OCI-LY7 (cell line): Measurements from ENCODE around the gene CYB5A. TPM values are rescaled to one million over a fixed set of nuclear protein-coding genes. Genes with fewer than 3 reads are reported as not detected.

ENCODE experiments used
- BruUV-seq: library from RNA; stranded (reverse); fragments of 400-500 nt; replicated peaks from 2 replicates; lab custom pipeline; 2021; lab: Mats Ljungman, UMichigan
- CTCF ChIA-PET: fragments of 300-600 bp; sonication (Branson Sonifier 250); formaldehyde crosslinking; loops from one replicate; lab custom pipeline; 2022; ENCODE audit warnings: antibody characterized with exemption; ENCODE audit not compliant: unreplicated experiment; lab: Charles Lee
- POLR2A ChIA-PET: fragments of 300-600 bp; sonication (Branson Sonifier 250); formaldehyde crosslinking; loops from one replicate; lab custom pipeline; 2022; ENCODE audit warnings: antibody characterized with exemption; lab: Charles Lee
- DNase-seq: peaks from one replicate; pipeline ENCODE4 v3.0.0-alpha.2; 2015; ENCODE audit warnings: low spot score
- H2AFZ ChIP-seq: fragments of 200-600 bp; sonication (generic), shearing (Covaris generic); 2 replicates; pipeline ENCODE4 v1.6.1; 2014; ENCODE audit warnings: mild to moderate bottlenecking, antibody characterized with exemption, low read length, moderate library complexity
- H3K27ac ChIP-seq: fragments of 200-600 bp; sonication (generic); 2 replicates; pipeline ENCODE4 v1.5.1; 2014; ENCODE audit warnings: mixed run types, low read depth, mild to moderate bottlenecking, moderate library complexity, low read length, inconsistent platforms; ENCODE audit not compliant: poor library complexity, severe bottlenecking
- H3K36me3 ChIP-seq: fragments of 200-600 bp; sonication (generic); 2 replicates; pipeline ENCODE4 v1.6.1; 2014; ENCODE audit warnings: mild to moderate bottlenecking, antibody characterized with exemption, low read length, moderate library complexity, mixed read lengths; ENCODE audit not compliant: insufficient read depth
- H3K4me1 ChIP-seq: fragments of 200-600 bp; sonication (generic); 2 replicates; pipeline ENCODE4 v1.5.1; 2014; ENCODE audit warnings: mild to moderate bottlenecking, low read length; ENCODE audit not compliant: insufficient read depth, poor library complexity, severe bottlenecking
- H3K4me2 ChIP-seq: fragments of 200-600 bp; sonication (generic); 2 replicates; pipeline ENCODE4 v1.6.1; 2014; ENCODE audit warnings: mild to moderate bottlenecking, low read length
- H3K4me3 ChIP-seq: fragments of 200-600 bp; sonication (generic); 2 replicates; pipeline ENCODE4 v1.5.1; 2014; ENCODE audit warnings: mild to moderate bottlenecking, low read depth, low read length; ENCODE audit not compliant: poor library complexity, severe bottlenecking
- H3K79me2 ChIP-seq: fragments of 200-600 bp; sonication (generic); 2 replicates; pipeline ENCODE4 v1.6.1; 2016; ENCODE audit warnings: low read depth, mild to moderate bottlenecking, low read length, moderate library complexity, mixed read lengths; ENCODE audit not compliant: insufficient read depth
- H3K9me2 ChIP-seq: fragments of 200-600 bp; sonication (generic); 2 replicates; pipeline ENCODE4 v1.6.1; 2016; ENCODE audit warnings: mild to moderate bottlenecking, low read length, mixed read lengths; ENCODE audit not compliant: insufficient read depth
- H3K9me3 ChIP-seq: fragments of 200-600 bp; sonication (generic); 2 replicates; pipeline ENCODE4 v1.6.1; 2014; ENCODE audit warnings: mild to moderate bottlenecking, mixed run types, low read length, mixed read lengths
- H4K20me1 ChIP-seq: fragments of 200-600 bp; sonication (generic); 2 replicates; pipeline ENCODE4 v1.6.1; 2014; ENCODE audit warnings: mild to moderate bottlenecking, antibody characterized with exemption, low read length, moderate library complexity, mixed read lengths; ENCODE audit not compliant: insufficient read depth
- EZH2phosphoT487 ChIP-seq: fragments of 200-600 bp; sonication (generic); IDR thresholded peaks from 2 replicates; pipeline ENCODE4 v1.6.1; 2018; ENCODE audit warnings: low read depth, borderline replicate concordance, mild to moderate bottlenecking, mixed run types, antibody characterized with exemption, low read length, moderate library complexity, mixed read lengths
- intact Hi-C: fragments of 100-400 bp; cut with micrococcal nuclease; formaldehyde crosslinking; loops from one replicate; pipeline ENCODE4 v1.10.0; 2022; ENCODE audit not compliant: unreplicated experiment
- total RNA-seq, 2 experiments: library from RNA; depleted of rRNA in 1 of 2; stranded (reverse); fragments of >200 nt in 1 of 2; shearing (Covaris generic) in 1 of 2; gene quantifications; 2 replicates each; pipeline ENCODE4 v1.2.3, GENCODE V29; 2014 to 2022
- TF ChIP-seq, protein P1 (sequence below): fragments of 200-600 bp; sonication (generic); conservative IDR thresholded peaks from 2 replicates; pipeline ENCODE4 v1.5.1; 2014; ENCODE audit warnings: mild to moderate bottlenecking, antibody characterized with exemption, low read length, moderate library complexity, mixed read lengths

Gene CYB5A
- total RNA-seq, 2 experiments from 2014 or later = not detected

DNA sequence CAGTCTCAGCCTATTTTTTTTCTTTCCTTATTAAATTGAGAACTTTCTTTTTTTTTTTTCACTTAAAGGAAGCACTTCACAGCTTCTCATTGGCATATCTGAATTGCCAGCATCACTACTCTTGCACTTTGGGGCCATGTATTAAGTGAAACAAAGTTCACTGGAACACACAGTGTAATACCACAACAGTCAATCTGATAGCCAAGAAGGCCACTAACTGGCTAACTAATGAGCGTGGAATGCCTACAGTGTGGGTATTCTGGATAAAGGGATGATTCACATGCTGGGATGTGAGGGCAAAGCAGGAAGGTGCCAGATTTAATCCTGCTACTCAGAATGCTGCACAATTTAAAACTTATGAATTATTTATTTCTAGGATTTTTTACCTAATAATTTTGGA is 12.2 kb upstream of the CYB5A start:
- H3K4me1 ChIP-seq = no peaks in the 10 kb centered on the region
- H3K4me3 ChIP-seq = no peak overlapping the region
- no peak overlapping the region for H3K27ac ChIP-seq
- CTCF ChIA-PET = no interaction called here
- no peaks in the 10 kb centered on the region for H3K9me3 ChIP-seq
- no peak overlapping the region for H3K4me2 ChIP-seq
- no peaks in the 10 kb centered on the region for H4K20me1 ChIP-seq
- H3K36me3 ChIP-seq = no peaks in the 10 kb centered on the region
- no peaks in the 10 kb centered on the region for H3K79me2 ChIP-seq
- BruUV-seq = no TSS peak
- no peak overlapping the region for H2AFZ ChIP-seq
- no peaks in the 10 kb centered on the region for H3K9me2 ChIP-seq
- TF ChIP-seq EZH2phosphoT487 = no peak
- TF ChIP-seq, protein P1, sequence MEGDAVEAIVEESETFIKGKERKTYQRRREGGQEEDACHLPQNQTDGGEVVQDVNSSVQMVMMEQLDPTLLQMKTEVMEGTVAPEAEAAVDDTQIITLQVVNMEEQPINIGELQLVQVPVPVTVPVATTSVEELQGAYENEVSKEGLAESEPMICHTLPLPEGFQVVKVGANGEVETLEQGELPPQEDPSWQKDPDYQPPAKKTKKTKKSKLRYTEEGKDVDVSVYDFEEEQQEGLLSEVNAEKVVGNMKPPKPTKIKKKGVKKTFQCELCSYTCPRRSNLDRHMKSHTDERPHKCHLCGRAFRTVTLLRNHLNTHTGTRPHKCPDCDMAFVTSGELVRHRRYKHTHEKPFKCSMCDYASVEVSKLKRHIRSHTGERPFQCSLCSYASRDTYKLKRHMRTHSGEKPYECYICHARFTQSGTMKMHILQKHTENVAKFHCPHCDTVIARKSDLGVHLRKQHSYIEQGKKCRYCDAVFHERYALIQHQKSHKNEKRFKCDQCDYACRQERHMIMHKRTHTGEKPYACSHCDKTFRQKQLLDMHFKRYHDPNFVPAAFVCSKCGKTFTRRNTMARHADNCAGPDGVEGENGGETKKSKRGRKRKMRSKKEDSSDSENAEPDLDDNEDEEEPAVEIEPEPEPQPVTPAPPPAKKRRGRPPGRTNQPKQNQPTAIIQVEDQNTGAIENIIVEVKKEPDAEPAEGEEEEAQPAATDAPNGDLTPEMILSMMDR = no peak
- intact Hi-C loops = no loop called here
- POLR2A ChIA-PET = no interaction called here
- DNase-seq = no peak

DNA sequence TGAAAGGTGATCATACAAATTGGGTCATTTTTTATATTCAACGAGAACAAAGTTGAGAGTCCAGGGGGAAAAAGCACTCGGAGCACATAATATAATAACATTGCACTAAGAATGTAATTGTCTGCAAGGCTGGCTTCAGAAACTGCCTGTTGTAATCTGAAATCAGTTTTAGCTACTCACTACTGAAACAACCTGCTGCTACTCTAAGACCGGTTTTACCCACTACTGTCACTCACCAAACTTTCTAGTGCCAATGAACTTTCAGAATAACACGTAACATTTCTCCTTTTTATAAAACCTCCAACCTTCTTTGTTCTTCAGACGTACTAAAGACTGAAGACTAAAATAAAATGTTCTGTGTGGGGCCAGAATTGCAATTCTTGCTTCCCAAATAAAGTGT is 11.5 kb upstream of the CYB5A start:
- no peak for TF ChIP-seq EZH2phosphoT487
- TF ChIP-seq, protein P1 = no peak
- no peaks in the 10 kb centered on the region for H3K36me3 ChIP-seq
- intact Hi-C loops = no loop called here
- BruUV-seq = no TSS peak
- ChIA-PET CTCF (no interaction called here), POLR2A (no interaction called here)
- H3K27ac ChIP-seq = no peak overlapping the region
- no peak overlapping the region for H2AFZ ChIP-seq
- H3K4me2 ChIP-seq = no peak overlapping the region
- H3K79me2 ChIP-seq = no peaks in the 10 kb centered on the region
- H4K20me1 ChIP-seq = no peaks in the 10 kb centered on the region
- no peaks in the 10 kb centered on the region for H3K9me2 ChIP-seq
- no peaks in the 10 kb centered on the region for H3K9me3 ChIP-seq
- DNase-seq = no peak
- no peak overlapping the region for H3K4me3 ChIP-seq
- no peaks in the 10 kb centered on the region for H3K4me1 ChIP-seq

DNA sequence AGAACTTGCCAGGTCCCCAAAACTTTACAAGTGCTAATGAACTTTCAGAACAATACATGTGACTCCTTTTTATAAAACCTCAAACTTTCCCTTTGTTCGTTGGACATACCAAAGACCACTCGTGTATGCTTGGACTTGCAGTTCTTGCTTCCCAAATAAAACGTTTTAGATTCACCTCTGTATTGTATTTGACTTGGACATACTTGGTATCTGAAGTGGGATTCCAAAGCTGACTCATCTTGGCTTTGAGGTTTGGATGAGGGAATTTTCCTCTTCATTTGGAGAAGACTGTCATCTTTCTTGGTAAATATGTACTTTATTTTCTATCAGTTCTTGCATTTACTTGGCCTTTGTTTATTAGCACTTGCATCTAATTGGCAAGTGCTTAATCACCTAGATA is 8.0 kb upstream of the CYB5A start:
- intact Hi-C loops = no loop called here
- H3K36me3 ChIP-seq = no peaks in the 10 kb centered on the region
- no peaks in the 10 kb centered on the region for H3K9me2 ChIP-seq
- H3K9me3 ChIP-seq = no peaks in the 10 kb centered on the region
- no peaks in the 10 kb centered on the region for H3K4me1 ChIP-seq
- H3K27ac ChIP-seq = no peak overlapping the region
- H3K4me2 ChIP-seq = no peak overlapping the region
- no TSS peak for BruUV-seq
- no peak for DNase-seq
- no peak overlapping the region for H2AFZ ChIP-seq
- POLR2A ChIA-PET = no interaction called here
- CTCF ChIA-PET = no interaction called here
- H4K20me1 ChIP-seq = no peaks in the 10 kb centered on the region
- H3K4me3 ChIP-seq = no peak overlapping the region
- no peaks in the 10 kb centered on the region for H3K79me2 ChIP-seq
- TF ChIP-seq EZH2phosphoT487 = no peak
- TF ChIP-seq, protein P1 = no peak
